Tibial nerve (tissue), 4 donors: ENCODE data around the gene OPRD1. TPM values are rescaled to one million over a fixed set of nuclear protein-coding genes. Genes with fewer than 3 reads are reported as not detected.

Experiments
- DNase-seq, 2 donors: peaks; one replicate each; pipeline ENCODE4 v3.0.0-alpha.2; 2019; ENCODE audit warnings: low spot score in 2 of 2
- H3K27ac ChIP-seq, 4 donors: fragments of 200-600 bp; sonication (generic) in 3 of 4; one replicate each; pipeline ENCODE4 v1.5.1; 2017 to 2019; ENCODE audit warnings: mild to moderate bottlenecking in 1 of 4
- H3K27me3 ChIP-seq, 2 donors: fragments of 200-600 bp; sonication (generic) in 1 of 2; one replicate each; pipeline versions ENCODE4 v1.5.1 to v1.6.0; 2017 to 2019
- H3K36me3 ChIP-seq, 3 donors: fragments of 200-600 bp; sonication (generic); one replicate each; pipeline ENCODE4 v1.5.1; 2018 to 2019
- H3K4me1 ChIP-seq, 4 donors: fragments of 200-600 bp; sonication (generic) in 3 of 4; one replicate each; pipeline ENCODE4 v1.5.1; 2017 to 2019
- H3K4me3 ChIP-seq, 4 donors: fragments of 200-600 bp; sonication (generic) in 3 of 4; one replicate each; pipeline ENCODE4 v1.5.1; 2017 to 2019; ENCODE audit warnings: mild to moderate bottlenecking in 1 of 4, moderate library complexity in 1 of 4
- H3K9me3 ChIP-seq, 4 donors: fragments of 200-600 bp; sonication (generic) in 3 of 4; one replicate each; pipeline ENCODE4 v1.5.1; 2017 to 2019
- EP300 ChIP-seq, 2 donors: sonication (generic); formaldehyde crosslinking; IDR thresholded peaks; one replicate each; pipeline ENCODE4 v1.6.1; 2017; ENCODE audit warnings: antibody characterized with exemption in 2 of 2, mild to moderate bottlenecking in 1 of 2
- POLR2A ChIP-seq, 2 donors: fragments of 450-650 bp; IDR thresholded peaks; one replicate each; pipeline ENCODE4 v1.6.1; 2017; ENCODE audit warnings: antibody characterized with exemption in 2 of 2, mild to moderate bottlenecking in 2 of 2, moderate library complexity in 2 of 2
- WGBS, 2 donors: methylation state at CpG; one replicate each; pipeline ENCODE4 v1.1.5; 2018; 5-methylcytosine and 5-hydroxymethylcytosine counted together
- small RNA-seq: library from RNA; depleted of rRNA; stranded (forward); fragments of <200 nt; gene quantifications from one replicate; pipeline ENCODE3, GENCODE V24; 2016
- total RNA-seq, 4 donors: library from RNA; depleted of rRNA; stranded (reverse); fragments of >200 nt; gene quantifications; one replicate each; pipeline ENCODE4 v1.1.0, GENCODE V29; 2016
- TF ChIP-seq, protein P1 (sequence below), 5 experiments: fragments of 200-600 bp in 3 of 5; fragments of 450-650 bp in 2 of 5; sonication (generic) in 3 of 5; IDR thresholded peaks; one replicate each; pipeline ENCODE4 v1.5.1; 2016 to 2019; ENCODE audit warnings: antibody characterized with exemption in 5 of 5, mild to moderate bottlenecking in 3 of 5, moderate library complexity in 2 of 5

OPRD1 gene
- total RNA-seq, 4 donors from 2014 or later: not detected

DNA sequence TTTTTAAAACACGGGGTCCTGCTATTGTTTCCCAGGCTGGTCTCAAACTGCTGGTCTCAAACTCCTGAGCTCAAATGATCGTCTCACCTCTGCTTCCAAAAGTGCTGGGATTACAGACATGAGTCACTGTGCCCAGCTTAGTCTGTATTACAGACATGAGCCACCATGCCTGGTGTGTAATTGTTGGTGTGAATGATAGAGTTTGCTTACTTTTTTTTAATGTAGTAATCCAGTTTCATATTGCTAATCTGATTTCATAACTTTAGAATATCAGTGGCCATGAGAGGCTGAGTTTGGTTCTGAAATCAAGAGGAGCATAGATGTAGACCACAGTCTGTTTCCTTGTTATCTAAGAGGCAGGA, 105.8 kb downstream of the OPRD1 start:
- Histone ChIP-seq H3K9me3 (no peaks in the 10 kb centered on the region), H3K27ac (no peak overlapping the region), H3K4me3 (no peak overlapping the region), H3K27me3 (no peaks in the 10 kb centered on the region), H3K36me3 (no peaks in the 10 kb centered on the region), H3K4me1 (peaks cover 0 to 14% (median 0%) of the 10 kb centered on the region in 4 donors)
- DNase-seq: no peak
- no peak for TF ChIP-seq POLR2A (IDR thresholded peaks at IDR 0.05)
- no peak for TF ChIP-seq EP300 (IDR thresholded peaks at IDR 0.05)
- TF ChIP-seq, protein P1, sequence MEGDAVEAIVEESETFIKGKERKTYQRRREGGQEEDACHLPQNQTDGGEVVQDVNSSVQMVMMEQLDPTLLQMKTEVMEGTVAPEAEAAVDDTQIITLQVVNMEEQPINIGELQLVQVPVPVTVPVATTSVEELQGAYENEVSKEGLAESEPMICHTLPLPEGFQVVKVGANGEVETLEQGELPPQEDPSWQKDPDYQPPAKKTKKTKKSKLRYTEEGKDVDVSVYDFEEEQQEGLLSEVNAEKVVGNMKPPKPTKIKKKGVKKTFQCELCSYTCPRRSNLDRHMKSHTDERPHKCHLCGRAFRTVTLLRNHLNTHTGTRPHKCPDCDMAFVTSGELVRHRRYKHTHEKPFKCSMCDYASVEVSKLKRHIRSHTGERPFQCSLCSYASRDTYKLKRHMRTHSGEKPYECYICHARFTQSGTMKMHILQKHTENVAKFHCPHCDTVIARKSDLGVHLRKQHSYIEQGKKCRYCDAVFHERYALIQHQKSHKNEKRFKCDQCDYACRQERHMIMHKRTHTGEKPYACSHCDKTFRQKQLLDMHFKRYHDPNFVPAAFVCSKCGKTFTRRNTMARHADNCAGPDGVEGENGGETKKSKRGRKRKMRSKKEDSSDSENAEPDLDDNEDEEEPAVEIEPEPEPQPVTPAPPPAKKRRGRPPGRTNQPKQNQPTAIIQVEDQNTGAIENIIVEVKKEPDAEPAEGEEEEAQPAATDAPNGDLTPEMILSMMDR (IDR thresholded peaks at IDR 0.05): no peak
- 84 to 93% methylated on average over 2 of the region's 2 CpGs for WGBS, 2 donors

Small RNA genes lying within 50 kb of the gene (small RNA-seq; reads per million reads assigned to genes)
- not detected for gene RF00019

Other genes starting within 250 kb of the OPRD1 start
- gene RAB42, start 219.9 kb upstream of the OPRD1 start, total RNA-seq: 1 to 10 TPM in 3 of 4 donors, under 1 TPM in 1; 0.87 to 8.7 (median 1.6) TPM
- gene TAF12, start 169.1 kb upstream of the OPRD1 start, total RNA-seq: 10 to 100 TPM; 14.3 to 25.8 (median 24.0) TPM
- gene RNU11, start 163.6 kb upstream of the OPRD1 start, total RNA-seq: not detected
- 10 to 100 TPM in 2 of 4 donors, 1 to 10 TPM in 2; 7.1 to 16.2 (median 11.0) TPM for gene GMEB1, start 143.4 kb upstream of the OPRD1 start, total RNA-seq
- gene YTHDF2, start 75.2 kb upstream of the OPRD1 start, total RNA-seq: 10 to 100 TPM; 40.4 to 42.8 (median 41.0) TPM
- gene EPB41, start 102.4 kb downstream of the OPRD1 start, total RNA-seq: 10 to 100 TPM; 13.9 to 22.1 (median 16.0) TPM